Type B pancreatic cell (in vitro differentiated cells): ENCODE measurements around the gene AFF3. TPM values are rescaled to one million over a fixed set of nuclear protein-coding genes. Genes with fewer than 3 reads are reported as not detected.

Experiments
- DNase-seq: peaks from one replicate; pipeline ENCODE4 v3.0.0; 2021; ENCODE audit warnings: mixed read lengths; ENCODE audit not compliant: unreplicated experiment; ENCODE audit errors: extremely low spot score
- H3K27ac Mint-ChIP-seq: 2 replicates; pipeline ENCODE4 v1.8.0; 2021; ENCODE audit warnings: mild to moderate bottlenecking, mixed read lengths
- H3K27me3 Mint-ChIP-seq: 2 replicates; pipeline ENCODE4 v1.8.0; 2021; ENCODE audit warnings: mixed read lengths
- H3K36me3 Mint-ChIP-seq: 2 replicates; pipeline ENCODE4 v1.8.0; 2021; ENCODE audit warnings: mixed read lengths
- H3K4me1 Mint-ChIP-seq: one replicate; pipeline ENCODE4 v1.8.0; 2021; ENCODE audit warnings: mixed read lengths; ENCODE audit not compliant: unreplicated experiment
- H3K4me3 Mint-ChIP-seq: 2 replicates; pipeline ENCODE4 v1.8.0; 2021; ENCODE audit warnings: mild to moderate bottlenecking, mixed read lengths
- H3K9me3 Mint-ChIP-seq: 2 replicates; pipeline ENCODE4 v1.8.0; 2021; ENCODE audit warnings: mixed read lengths
- CTCF ChIP-seq: fragments of 200-600 bp; sonication (generic); conservative IDR thresholded peaks from 2 replicates; pipeline ENCODE4 v1.5.0; 2021; ENCODE audit warnings: antibody characterized with exemption, mild to moderate bottlenecking
- total RNA-seq: library from RNA; stranded (reverse); gene quantifications from 2 replicates; pipeline ENCODE4 v1.2.1, GENCODE V29; 2021; ENCODE audit warnings: low replicate concordance

Gene AFF3
- total RNA-seq, 1 donor from 2014 or later, result 29.2 TPM

GRCh38 chr2:99726691-99727090 is 415.7 kb downstream of the AFF3 start:
- no peak for TF ChIP-seq CTCF
- no peak overlapping the region for H3K4me3 Mint-ChIP-seq
- H3K27me3 Mint-ChIP-seq, result no peaks in the 10 kb centered on the region
- peaks cover 4% of the 10 kb centered on the region for H3K9me3 Mint-ChIP-seq
- H3K27ac Mint-ChIP-seq, result no peak overlapping the region
- peaks cover 5% of the 10 kb centered on the region for H3K36me3 Mint-ChIP-seq
- no peak for DNase-seq
- H3K4me1 Mint-ChIP-seq, result peaks cover 14% of the 10 kb centered on the region

GRCh38 chr2:99725820-99726219 is 416.6 kb downstream of the AFF3 start:
- H3K27me3 Mint-ChIP-seq, result no peaks in the 10 kb centered on the region
- no peak overlapping the region for H3K27ac Mint-ChIP-seq
- H3K9me3 Mint-ChIP-seq, result peaks cover 6% of the 10 kb centered on the region
- peak; percentile 72 for TF ChIP-seq CTCF
- no peak overlapping the region for H3K4me3 Mint-ChIP-seq
- no peak for DNase-seq
- H3K4me1 Mint-ChIP-seq, result peaks cover 14% of the 10 kb centered on the region
- H3K36me3 Mint-ChIP-seq, result peaks cover 8% of the 10 kb centered on the region

- H3K9me3 Mint-ChIP-seq, result peaks cover 10% of the 10 kb centered on the region
- no peaks in the 10 kb centered on the region for H3K27me3 Mint-ChIP-seq
- DNase-seq, result no peak
- peaks cover 4% of the 10 kb centered on the region for H3K4me1 Mint-ChIP-seq
- H3K4me3 Mint-ChIP-seq, result no peak overlapping the region
- peaks cover 12% of the 10 kb centered on the region for H3K36me3 Mint-ChIP-seq
- H3K27ac Mint-ChIP-seq, result no peak overlapping the region
- TF ChIP-seq CTCF, result no peak
Measured at GRCh38 chr2:99722476-99722875, 419.9 kb downstream of the AFF3 start.

GRCh38 chr2:99719102-99719501 is 423.3 kb downstream of the AFF3 start:
- DNase-seq, result no peak
- no peak for TF ChIP-seq CTCF
- Mint-ChIP-seq H3K27ac (no peak overlapping the region), H3K9me3 (peaks cover 10% of the 10 kb centered on the region), H3K36me3 (peaks cover 15% of the 10 kb centered on the region), H3K4me3 (no peak overlapping the region), H3K4me1 (no peaks in the 10 kb centered on the region), H3K27me3 (no peaks in the 10 kb centered on the region)

GRCh38 chr2:99715956-99716355 is 426.4 kb downstream of the AFF3 start:
- H3K4me1 Mint-ChIP-seq, result no peaks in the 10 kb centered on the region
- no peak overlapping the region for H3K4me3 Mint-ChIP-seq
- TF ChIP-seq CTCF, result no peak
- peaks cover 4% of the 10 kb centered on the region for H3K9me3 Mint-ChIP-seq
- H3K27me3 Mint-ChIP-seq, result no peaks in the 10 kb centered on the region
- no peak overlapping the region for H3K27ac Mint-ChIP-seq
- peaks cover 7% of the 10 kb centered on the region for H3K36me3 Mint-ChIP-seq
- DNase-seq, result no peak

- H3K27ac Mint-ChIP-seq, result no peak overlapping the region
- DNase-seq, result no peak
- no peaks in the 10 kb centered on the region for H3K27me3 Mint-ChIP-seq
- H3K36me3 Mint-ChIP-seq, result peaks cover 3% of the 10 kb centered on the region
- peaks cover 4% of the 10 kb centered on the region for H3K4me1 Mint-ChIP-seq
- H3K4me3 Mint-ChIP-seq, result no peak overlapping the region
- TF ChIP-seq CTCF, result no peak
- no peaks in the 10 kb centered on the region for H3K9me3 Mint-ChIP-seq
Measured at GRCh38 chr2:99714349-99714748, 428.0 kb downstream of the AFF3 start.
